ENCODE data around the gene PNRC2. TPM values are rescaled to one million over a fixed set of nuclear protein-coding genes. Genes with fewer than 3 reads are reported as not detected.

PNRC2 gene
- polyA plus RNA-seq (2014; cell fraction: cytosol; rRNA removed): 73.5 and 80.7 TPM in 2 replicates
- 45.7 and 60.9 TPM in 2 replicates for polyA plus RNA-seq (2014; cell fraction: nucleus; rRNA removed)

GRCh38 chr1:23959461-23960290 is at the start of gene PNRC2:
Gene PNRC2 (plus strand): TSS chr1:23959828. CDS start chr1:23961458, 1,630 bp downstream.
- peak; percentile 94 for DNase-seq (ENCODE audit: low spot score)

- no peak for DNase-seq (ENCODE audit: low spot score)
Observed at GRCh38 chr1:23910144-23910543, 49.5 kb upstream of the PNRC2 start.

DNA sequence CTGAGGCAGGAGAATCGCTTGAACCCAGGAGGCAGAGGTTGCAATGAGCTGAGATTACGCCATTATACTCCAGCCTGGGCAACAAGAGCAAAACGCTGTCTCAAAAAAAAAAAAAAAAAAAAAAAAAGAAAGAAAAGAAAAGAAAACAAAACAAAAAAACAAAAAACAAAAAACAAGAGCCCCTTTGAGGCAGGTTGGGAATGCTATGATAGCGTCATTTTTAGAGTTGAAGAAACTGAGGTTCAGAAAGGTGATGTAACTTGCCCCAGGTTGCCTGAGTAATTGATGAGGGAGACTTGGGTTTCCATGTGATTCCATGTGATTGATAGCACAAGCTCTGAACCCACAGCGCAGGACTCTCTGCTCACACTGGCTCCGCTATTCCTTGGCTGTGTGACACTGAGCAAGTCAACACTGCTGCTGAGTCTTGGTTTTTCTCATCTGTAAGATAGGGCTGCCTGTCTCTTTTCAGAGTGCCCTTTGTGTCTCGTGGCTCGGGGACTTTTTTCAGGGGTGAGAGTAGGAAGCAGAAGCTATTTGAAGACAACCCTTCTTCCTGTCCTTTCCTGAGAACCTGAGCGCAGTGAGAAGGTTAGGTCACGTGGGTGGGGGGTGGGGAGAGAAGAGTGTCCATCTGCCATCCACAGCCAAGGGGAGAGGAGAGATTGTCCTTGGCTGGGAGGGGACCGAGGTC is 48.9 kb upstream of the PNRC2 start:
- DNase-seq (ENCODE audit: low spot score): no peak

DNA sequence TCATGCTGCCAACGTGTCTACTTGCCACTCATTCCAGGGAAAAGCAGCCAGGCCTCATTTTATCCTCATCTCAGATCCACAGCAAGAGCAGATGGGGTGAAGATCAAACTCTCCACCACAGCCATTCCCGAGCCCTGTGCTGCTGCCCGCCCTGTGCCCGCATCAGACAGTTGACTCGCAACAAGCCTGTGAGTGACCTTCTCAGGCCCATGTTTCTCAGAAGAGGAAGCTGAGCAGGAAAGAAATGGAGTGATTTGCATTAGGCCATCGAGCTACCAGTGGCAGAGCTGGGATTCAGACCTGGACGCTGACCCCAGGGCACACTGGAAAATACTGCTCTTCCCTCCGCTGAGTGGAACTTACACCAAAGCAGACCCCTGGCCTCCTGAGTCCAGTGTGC is 47.7 kb upstream of the PNRC2 start:
- DNase-seq (ENCODE audit: low spot score): no peak

DNA sequence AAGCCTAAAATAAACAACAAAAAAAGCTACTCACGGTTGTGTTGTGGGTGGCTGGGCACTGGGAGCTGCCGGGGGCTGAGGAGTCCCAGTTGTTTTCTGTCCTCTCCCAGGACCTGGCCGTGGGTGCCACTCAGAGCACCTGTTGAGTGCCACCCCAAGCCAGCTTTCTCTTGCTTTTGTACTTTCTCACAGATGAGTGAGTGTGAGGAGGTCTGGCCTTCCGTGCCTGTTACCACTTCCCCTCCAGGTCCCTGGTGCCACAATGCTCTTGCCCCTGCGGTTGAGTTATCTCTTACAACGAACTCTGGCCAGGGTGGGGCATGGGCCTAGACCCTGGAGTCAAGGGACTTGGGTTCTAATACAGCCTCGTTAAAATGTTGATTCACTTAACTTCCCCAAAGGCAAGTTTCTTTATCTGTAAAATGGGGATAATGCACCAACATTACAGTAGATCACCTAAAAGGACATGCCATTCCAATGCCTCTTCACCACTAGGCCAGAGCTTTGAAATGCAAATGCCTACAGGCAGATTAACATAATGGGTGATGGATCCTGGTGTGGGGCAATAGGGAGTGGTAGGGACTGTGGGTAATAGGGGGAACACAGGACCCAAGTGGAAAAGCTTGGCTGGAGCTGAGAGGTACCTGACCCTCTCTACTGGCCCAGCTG is 46.3 kb upstream of the PNRC2 start, which contains the start of gene CNR2:
Gene CNR2 (minus strand): TSS at position 151 of the 669 bp plus-strand sequence. CDS start 37,745 bp downstream, outside the sequence.
- no peak for DNase-seq (ENCODE audit: low spot score)

- DNase-seq (ENCODE audit: low spot score): no peak
Observed at GRCh38 chr1:23914921-23915320, 44.7 kb upstream of the PNRC2 start.

DNA sequence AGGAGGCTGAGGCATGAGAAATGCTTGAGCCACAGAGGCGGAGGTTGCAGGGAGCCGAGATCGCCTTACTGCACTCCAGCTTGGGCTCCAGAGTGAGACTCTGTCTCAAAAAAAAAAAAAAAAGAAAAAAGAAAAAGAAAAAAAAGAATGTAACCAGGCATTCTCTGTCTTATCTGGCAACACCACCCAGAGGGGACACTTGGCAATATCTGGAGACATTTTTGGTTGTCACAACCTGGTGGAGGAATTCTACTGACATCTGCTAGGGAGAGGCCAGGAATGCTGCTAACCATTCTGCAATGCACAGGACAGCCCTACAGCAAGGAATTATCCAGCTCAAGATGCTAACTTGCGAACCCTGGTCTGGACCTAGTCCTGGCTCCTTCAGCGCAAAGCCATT is 44.2 kb upstream of the PNRC2 start:
- DNase-seq (ENCODE audit: low spot score): no peak

GRCh38 chr1:23916209-23917131 is 43.2 kb upstream of the PNRC2 start:
- peak; percentile 74 for DNase-seq (ENCODE audit: low spot score)

GRCh38 chr1:23922321-23922943 is 37.2 kb upstream of the PNRC2 start:
- no peak for DNase-seq (ENCODE audit: low spot score)

DNA sequence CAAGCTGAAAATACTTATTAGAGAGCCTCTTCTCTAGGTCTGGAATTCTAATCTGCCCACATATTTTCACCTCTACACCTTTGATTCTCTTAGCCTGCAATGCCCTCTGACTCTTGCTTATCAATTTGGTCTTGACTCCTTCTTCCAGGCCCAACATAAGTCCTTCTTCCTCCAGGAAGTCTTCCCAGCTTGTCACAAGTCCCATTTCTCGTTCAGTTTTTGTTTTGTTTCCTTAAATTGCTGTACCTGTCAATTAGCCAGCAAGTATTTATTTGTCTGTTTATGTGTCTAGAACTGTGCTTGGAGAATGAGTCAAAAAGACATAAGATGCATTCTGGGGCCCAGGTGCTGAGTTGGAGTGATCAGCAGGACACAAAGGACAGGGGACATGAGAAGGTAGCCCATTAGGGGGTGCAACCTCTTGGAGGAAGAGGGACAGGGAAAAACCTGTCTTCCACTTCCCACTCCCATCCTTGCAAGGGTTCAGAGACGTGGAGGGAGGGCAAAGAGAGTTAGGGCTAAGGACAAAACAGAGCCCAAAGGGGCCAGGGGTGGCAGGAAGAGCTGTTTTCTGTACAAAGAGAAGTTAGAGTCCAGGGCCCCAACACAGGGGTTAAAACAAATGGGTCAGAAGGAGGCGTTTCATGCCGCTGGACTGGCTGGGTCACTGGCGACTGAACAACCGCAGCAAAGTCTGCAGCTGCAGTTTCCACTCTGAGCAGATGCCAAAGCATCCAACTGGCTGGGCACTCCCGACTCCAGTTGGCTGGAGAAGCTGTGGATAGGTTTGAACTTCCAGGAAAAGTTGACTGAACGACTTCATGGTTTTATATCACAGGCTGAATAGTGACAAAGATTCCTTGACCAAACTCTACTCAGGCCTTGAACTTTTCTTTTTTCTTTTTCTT is 35.8 kb upstream of the PNRC2 start:
- DNase-seq (ENCODE audit: low spot score): no peak

DNA sequence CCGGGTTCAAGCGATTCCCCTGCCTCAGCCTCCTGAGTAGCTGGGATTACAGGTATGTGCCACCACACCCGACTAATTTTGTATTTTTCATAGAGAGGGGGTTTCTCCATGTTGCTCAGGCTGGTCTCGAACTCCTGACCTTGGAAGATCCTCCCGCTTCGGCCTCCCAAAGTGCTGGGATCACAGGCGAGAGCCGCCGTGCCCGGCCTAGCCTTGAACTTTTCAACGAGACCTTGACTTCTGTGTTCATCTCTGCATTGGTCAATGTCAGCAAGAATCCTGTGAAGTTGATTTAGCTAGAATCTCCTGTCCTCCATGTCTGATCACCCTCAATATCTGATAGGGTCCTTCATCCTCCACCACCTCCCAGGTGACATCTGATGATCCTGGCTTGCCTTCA is 35.0 kb upstream of the PNRC2 start:
- DNase-seq (ENCODE audit: low spot score): no peak

GRCh38 chr1:23925279-23925678 is 34.3 kb upstream of the PNRC2 start:
- DNase-seq (ENCODE audit: low spot score): no peak

- no peak for DNase-seq (ENCODE audit: low spot score)
Observed at GRCh38 chr1:23927097-23927496, 32.5 kb upstream of the PNRC2 start.

- no peak for DNase-seq (ENCODE audit: low spot score)
Observed at GRCh38 chr1:23928789-23929188, 30.8 kb upstream of the PNRC2 start.

DNA sequence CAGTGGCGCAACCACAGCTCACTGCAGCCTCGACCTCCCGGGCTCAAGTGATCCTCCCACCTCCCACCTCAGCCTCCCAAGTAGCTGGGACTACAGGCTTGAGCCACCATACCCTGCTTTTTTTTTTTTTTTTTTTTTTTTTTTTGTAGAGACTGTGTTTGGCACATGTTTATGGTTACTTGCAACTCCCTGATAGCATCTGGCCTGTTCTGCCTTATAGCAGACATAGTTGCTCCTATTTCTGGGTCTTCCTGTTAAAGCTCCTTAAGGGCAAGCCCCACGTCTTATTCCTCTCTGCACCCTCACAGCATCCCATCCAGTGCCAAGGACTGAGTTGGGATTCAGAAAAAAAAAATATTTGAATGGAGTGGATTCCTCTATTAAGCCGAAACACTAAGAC is 29.4 kb upstream of the PNRC2 start:
- DNase-seq (ENCODE audit: low spot score): no peak

DNA sequence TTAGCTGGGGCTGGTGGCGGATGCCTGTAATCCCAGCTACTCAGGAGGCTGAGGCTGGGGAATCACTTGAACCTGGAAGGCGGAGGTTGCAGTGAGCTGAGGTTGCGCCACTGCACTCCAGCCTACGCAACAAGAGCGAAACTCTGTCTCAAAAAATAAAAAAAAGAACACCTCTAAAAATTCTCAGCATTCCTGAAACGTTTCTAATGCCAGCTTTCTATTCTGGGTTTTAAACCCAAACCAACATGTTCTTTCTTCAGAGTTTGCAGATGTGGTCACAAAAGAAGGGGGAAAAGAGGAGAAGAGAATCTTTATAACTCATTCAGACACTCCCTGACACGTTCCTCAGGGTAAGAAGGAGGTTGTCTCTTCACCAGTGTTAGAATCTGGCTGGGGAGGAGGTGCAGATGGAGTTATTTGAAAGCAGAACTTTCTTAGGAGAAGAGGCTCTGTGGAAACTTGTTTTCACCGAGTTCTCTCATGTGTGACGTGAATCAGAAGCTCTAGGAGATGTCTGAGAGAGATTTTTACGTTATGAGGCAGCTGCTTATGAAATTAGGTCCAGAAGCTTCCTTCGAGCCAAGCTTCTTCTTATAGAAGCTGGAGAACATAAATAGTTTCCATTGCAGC is 28.7 kb upstream of the PNRC2 start:
- no peak for DNase-seq (ENCODE audit: low spot score)

- no peak for DNase-seq (ENCODE audit: low spot score)
Observed at GRCh38 chr1:23931491-23931880, 28.1 kb upstream of the PNRC2 start.

GRCh38 chr1:23936481-23937176 is 23.0 kb upstream of the PNRC2 start:
- DNase-seq (ENCODE audit: low spot score): no peak

Measured in SK-N-DZ (cell line).